GM08714 (cell line): ENCODE results near the gene SLC25A4.
"Not testable (repeated sequence)": the region's sequence is repeated elsewhere in the genome, so short reads cannot be mapped to it uniquely, and the experiment has no call there.

ENCODE experiments used
- H3K4me3 ChIP-seq: fragments of 200-500 bp; sonication (Bioruptor generic); 2 replicates; pipeline ENCODE4 v1.5.1; 2014; ENCODE audit warnings: mild to moderate bottlenecking, low read length, inconsistent platforms
- ZNF274 ChIP-seq: IDR thresholded peaks from 2 replicates; pipeline ENCODE4 v1.6.1; 2012; ENCODE audit warnings: mild to moderate bottlenecking, low read depth, low read length

Gene SLC25A4

GRCh38 chr4:185142912-185143600, at the start of gene SLC25A4:
Gene SLC25A4, plus strand, starts transcription at chr4:185143266. Its CDS starts 107 bp downstream, at chr4:185143373.
- TF ChIP-seq ZNF274, result no peak
- H3K4me3 ChIP-seq, result peak within 1 kb of the TSS; percentile 77

GRCh38 chr4:185093603-185094002, 49.5 kb upstream of the SLC25A4 start:
- H3K4me3 ChIP-seq, result no peak overlapping the region
- no peak for TF ChIP-seq ZNF274

- H3K4me3 ChIP-seq, result no peak overlapping the region
- TF ChIP-seq ZNF274, result no peak
These were observed 46.9 kb upstream of the SLC25A4 start for GRCh38 chr4:185096032-185096653.

- TF ChIP-seq ZNF274, result no peak
- no peak overlapping the region for H3K4me3 ChIP-seq
These were observed 44.6 kb upstream of the SLC25A4 start for GRCh38 chr4:185098474-185098873.

GRCh38 chr4:185099024-185099682, 43.9 kb upstream of the SLC25A4 start:
- TF ChIP-seq ZNF274, result no peak
- H3K4me3 ChIP-seq, result no peak overlapping the region

- no peak for TF ChIP-seq ZNF274
- H3K4me3 ChIP-seq, result no peak overlapping the region
These were observed 43.1 kb upstream of the SLC25A4 start for GRCh38 chr4:185099940-185100339.

GRCh38 chr4:185100423-185100822, 42.6 kb upstream of the SLC25A4 start:
- TF ChIP-seq ZNF274, result no peak
- no peak overlapping the region for H3K4me3 ChIP-seq

- TF ChIP-seq ZNF274, result no peak
These were observed 41.6 kb upstream of the SLC25A4 start for GRCh38 chr4:185101354-185101890.

GRCh38 chr4:185104733-185105132, 38.3 kb upstream of the SLC25A4 start:
- TF ChIP-seq ZNF274, result no peak
- no peak overlapping the region for H3K4me3 ChIP-seq

More at GRCh38 chr4:185101354-185101890, 41.6 kb upstream of the SLC25A4 start:
- no peak overlapping the region for H3K4me3 ChIP-seq

GRCh38 chr4:185106353-185106752, 36.7 kb upstream of the SLC25A4 start:
- no peak for TF ChIP-seq ZNF274
- no peak overlapping the region for H3K4me3 ChIP-seq

- H3K4me3 ChIP-seq, result not testable (repeated sequence)
These were observed 35.5 kb upstream of the SLC25A4 start for GRCh38 chr4:185107574-185107973.

- no peak for TF ChIP-seq ZNF274
- no peak overlapping the region for H3K4me3 ChIP-seq
These were observed 34.9 kb upstream of the SLC25A4 start for GRCh38 chr4:185108185-185108584.

GRCh38 chr4:185108669-185109068, 34.4 kb upstream of the SLC25A4 start:
- TF ChIP-seq ZNF274, result no peak
- H3K4me3 ChIP-seq, result no peak overlapping the region

GRCh38 chr4:185109736-185110135, 33.3 kb upstream of the SLC25A4 start:
- no peak for TF ChIP-seq ZNF274

GRCh38 chr4:185110375-185110823, 32.7 kb upstream of the SLC25A4 start:
- no peak overlapping the region for H3K4me3 ChIP-seq
- no peak for TF ChIP-seq ZNF274

More at GRCh38 chr4:185109736-185110135, 33.3 kb upstream of the SLC25A4 start:
- H3K4me3 ChIP-seq, result no peak overlapping the region

- no peak for TF ChIP-seq ZNF274
These were observed 31.0 kb upstream of the SLC25A4 start for GRCh38 chr4:185112104-185112503.

More at GRCh38 chr4:185112104-185112503, 31.0 kb upstream of the SLC25A4 start:
- H3K4me3 ChIP-seq, result no peak overlapping the region
